Naive thymus-derived CD4-positive, alpha-beta T cell (primary cell): ENCODE data around the gene NCAM2. TPM values are rescaled to one million over a fixed set of nuclear protein-coding genes. Genes with fewer than 3 reads are reported as not detected.
"Not testable (repeated sequence)": the region's sequence is repeated elsewhere in the genome, so short reads cannot be mapped to it uniquely, and the experiment has no call there.

Experiments
- ATAC-seq: fragments of 150-1000 bp; cut with Tn5 transposase; 2 replicates; pipeline ENCODE4 v1.10.0; 2021; ENCODE audit warnings: mild to moderate bottlenecking, moderate library complexity
- CTCF ChIA-PET: fragments of 350-600 bp; sonication (Branson Sonifier 250); formaldehyde crosslinking; loops from one replicate; lab custom pipeline; 2021; ENCODE audit warnings: antibody characterized with exemption; lab: Charles Lee
- POLR2A ChIA-PET: fragments of 350-600 bp; sonication (Branson Sonifier 250); formaldehyde crosslinking; loops from one replicate; lab custom pipeline; 2021; ENCODE audit warnings: antibody characterized with exemption, inconsistent platforms; lab: Charles Lee
- DNase-seq, 9 donors: peaks; one replicate each; pipeline versions ENCODE4 v3.0.0 to v3.0.0-alpha.2; 2020 to 2022; ENCODE audit warnings: mixed read lengths in 1 of 9
- H3K27ac ChIP-seq: one replicate; pipeline ENCODE4 v1.7.0; 2013; ENCODE audit warnings: mild to moderate bottlenecking, low read depth, low read length, moderate library complexity
- H3K27me3 ChIP-seq, 2 donors: one replicate each; pipeline ENCODE4 v1.7.0; 2013; ENCODE audit warnings: low read length in 2 of 2, mild to moderate bottlenecking in 2 of 2, moderate library complexity in 2 of 2; ENCODE audit not compliant: control insufficient read depth in 2 of 2, insufficient read depth in 2 of 2
- H3K36me3 ChIP-seq, 3 experiments: 1 replicate in 2 of 3; 2 replicates in 1 of 3; pipeline ENCODE4 v1.7.0; 2013; ENCODE audit warnings: low read length in 3 of 3, mild to moderate bottlenecking in 3 of 3, moderate library complexity in 1 of 3; ENCODE audit not compliant: insufficient read depth in 3 of 3, control insufficient read depth in 2 of 3
- H3K4me1 ChIP-seq, 2 donors: one replicate each; pipeline ENCODE4 v1.7.0; 2013; ENCODE audit warnings: low read length in 2 of 2, mild to moderate bottlenecking in 2 of 2, moderate library complexity in 1 of 2; ENCODE audit not compliant: control insufficient read depth in 2 of 2, insufficient read depth in 2 of 2
- H3K4me3 ChIP-seq: 2 replicates; pipeline ENCODE4 v1.7.0; 2013; ENCODE audit warnings: mild to moderate bottlenecking, low read length
- H3K9me3 ChIP-seq, 3 experiments: 1 replicate in 2 of 3; 2 replicates in 1 of 3; pipeline ENCODE4 v1.7.0; 2013; ENCODE audit warnings: low read length in 3 of 3; ENCODE audit not compliant: control insufficient read depth in 2 of 3
- H3K27ac Mint-ChIP-seq, 9 donors: one replicate each; pipeline ENCODE4 v1.8.0; 2020 to 2022; ENCODE audit warnings: mixed read lengths in 9 of 9, mild to moderate bottlenecking in 8 of 9, moderate library complexity in 5 of 9, inconsistent platforms in 2 of 9
- H3K27me3 Mint-ChIP-seq, 5 donors: one replicate each; pipeline ENCODE4 v1.8.0; 2021 to 2022; ENCODE audit warnings: mixed read lengths in 5 of 5, mild to moderate bottlenecking in 1 of 5
- H3K36me3 Mint-ChIP-seq, 5 donors: one replicate each; pipeline ENCODE4 v1.8.0; 2020 to 2022; ENCODE audit warnings: mixed read lengths in 5 of 5, mild to moderate bottlenecking in 3 of 5, inconsistent platforms in 1 of 5
- H3K4me1 Mint-ChIP-seq, 7 donors: one replicate each; pipeline ENCODE4 v1.8.0; 2020 to 2022; ENCODE audit warnings: mixed read lengths in 7 of 7, mild to moderate bottlenecking in 3 of 7, inconsistent platforms in 1 of 7
- H3K4me3 Mint-ChIP-seq, 10 donors: one replicate each; pipeline ENCODE4 v1.8.0; 2020 to 2022; ENCODE audit warnings: mild to moderate bottlenecking in 10 of 10, mixed read lengths in 10 of 10, moderate library complexity in 6 of 10, inconsistent platforms in 2 of 10
- H3K9me3 Mint-ChIP-seq, 11 donors: one replicate each; pipeline ENCODE4 v1.8.0; 2020 to 2022; ENCODE audit warnings: mixed read lengths in 11 of 11, mild to moderate bottlenecking in 4 of 11, inconsistent platforms in 1 of 11, moderate library complexity in 1 of 11
- intact Hi-C, 2 donors: fragments of 100-400 bp; cut with micrococcal nuclease; formaldehyde crosslinking; loops; one replicate each; pipeline ENCODE4 v1.15.1; 2023
- polyA plus RNA-seq, 2 donors: library from polyadenylated mRNA; unstranded; fragments of 300-500 nt; fragmentation: Illumina TruSeq; gene quantifications; one replicate each; pipeline ENCODE4 v1.2.3, GENCODE V29; 2021
- total RNA-seq, 6 experiments: library from RNA in 5 of 6; stranded (reverse) in 5 of 6; gene quantifications; 1 replicate in 5 of 6; 2 replicates in 1 of 6; pipeline ENCODE4 v1.2.3 and lab custom pipeline; 2021 to 2026

The NCAM2 gene
- total and polyA plus RNA-seq, 7 experiments from 2014 or later: 0.07 TPM; not detected in 6

DNA sequence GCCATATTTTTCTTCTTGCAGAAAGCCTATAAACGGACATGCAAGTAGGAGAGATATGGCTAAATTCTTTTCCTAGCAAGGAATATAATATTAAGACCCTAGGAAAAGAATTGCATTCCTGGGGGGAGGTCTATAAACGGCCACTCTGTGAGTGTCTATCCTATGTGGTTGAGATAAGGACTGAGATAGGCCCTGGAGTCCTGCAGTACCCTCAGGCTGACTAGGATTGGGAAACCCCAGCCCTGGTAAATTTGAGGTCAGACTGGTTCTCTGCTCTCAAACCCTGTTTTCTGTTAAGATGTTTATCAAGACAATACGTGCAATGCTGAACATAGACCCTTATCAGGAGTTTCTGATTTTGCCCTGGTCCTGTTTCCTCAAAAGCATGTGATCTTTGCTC, 404.0 kb downstream of the NCAM2 start:
- H3K27me3 ChIP-seq, H3K9me3 ChIP-seq, H3K4me1 ChIP-seq, H3K36me3 ChIP-seq, POLR2A ChIA-PET, H3K27ac Mint-ChIP-seq, intact Hi-C loops, H3K4me1 Mint-ChIP-seq, H3K4me3 ChIP-seq, CTCF ChIA-PET, H3K27ac ChIP-seq, ATAC-seq, H3K4me3 Mint-ChIP-seq, H3K36me3 Mint-ChIP-seq, DNase-seq, H3K27me3 Mint-ChIP-seq: not testable (repeated sequence)
- H3K9me3 Mint-ChIP-seq: peaks cover 3 to 18% (median 5%) of the 10 kb centered on the region in 11 donors

GRCh38 chr21:21404261-21404660, 406.1 kb downstream of the NCAM2 start:
- H3K9me3 ChIP-seq, POLR2A ChIA-PET, DNase-seq, H3K4me1 ChIP-seq, CTCF ChIA-PET, H3K4me3 Mint-ChIP-seq, H3K27ac ChIP-seq, H3K4me1 Mint-ChIP-seq, ATAC-seq, H3K36me3 ChIP-seq, H3K27me3 Mint-ChIP-seq, H3K27ac Mint-ChIP-seq, H3K4me3 ChIP-seq, H3K36me3 Mint-ChIP-seq, intact Hi-C loops, H3K27me3 ChIP-seq: not testable (repeated sequence)
- H3K9me3 Mint-ChIP-seq: peaks cover 3 to 18% (median 5%) of the 10 kb centered on the region in 11 donors

- H3K36me3 ChIP-seq: no peaks in the 10 kb centered on the region
- ATAC-seq: no peak
- no peaks in the 10 kb centered on the region for H3K27me3 ChIP-seq
- Mint-ChIP-seq H3K36me3 (no peaks in the 10 kb centered on the region), H3K9me3 (peaks cover 0 to 18% (median 4%) of the 10 kb centered on the region in 11 donors), H3K27me3 (no peaks in the 10 kb centered on the region), H3K4me3 (no peak overlapping the region), H3K27ac (no peak overlapping the region), H3K4me1 (no peaks in the 10 kb centered on the region)
- intact Hi-C loops: no loop called here
- ChIA-PET CTCF (no interaction called here), POLR2A (no interaction called here)
- H3K27ac ChIP-seq: no peak overlapping the region
- DNase-seq: no peak
- H3K4me3 ChIP-seq: no peak overlapping the region
- peaks cover 0 to 3% (median 0%) of the 10 kb centered on the region in 3 experiments for H3K9me3 ChIP-seq
- H3K4me1 ChIP-seq: no peaks in the 10 kb centered on the region
Observed at GRCh38 chr21:21406921-21407320, 408.7 kb downstream of the NCAM2 start.

- CTCF ChIA-PET: no interaction called here
- Mint-ChIP-seq H3K4me3 (no peak overlapping the region), H3K36me3 (peaks cover 0 to 4% (median 0%) of the 10 kb centered on the region in 5 donors), H3K27ac (no peak overlapping the region), H3K4me1 (no peaks in the 10 kb centered on the region), H3K27me3 (no peaks in the 10 kb centered on the region), H3K9me3 (peaks cover 0 to 14% (median 0%) of the 10 kb centered on the region in 11 donors)
- DNase-seq (no peak), ATAC-seq (no peak)
- H3K9me3 ChIP-seq: no peaks in the 10 kb centered on the region
- no peak overlapping the region for H3K4me3 ChIP-seq
- no peaks in the 10 kb centered on the region for H3K4me1 ChIP-seq
- no peaks in the 10 kb centered on the region for H3K36me3 ChIP-seq
- intact Hi-C loops: no loop called here
- H3K27me3 ChIP-seq: no peaks in the 10 kb centered on the region
- H3K27ac ChIP-seq: no peak overlapping the region
- POLR2A ChIA-PET: no interaction called here
Observed at GRCh38 chr21:21412096-21412495, 413.9 kb downstream of the NCAM2 start.

DNA sequence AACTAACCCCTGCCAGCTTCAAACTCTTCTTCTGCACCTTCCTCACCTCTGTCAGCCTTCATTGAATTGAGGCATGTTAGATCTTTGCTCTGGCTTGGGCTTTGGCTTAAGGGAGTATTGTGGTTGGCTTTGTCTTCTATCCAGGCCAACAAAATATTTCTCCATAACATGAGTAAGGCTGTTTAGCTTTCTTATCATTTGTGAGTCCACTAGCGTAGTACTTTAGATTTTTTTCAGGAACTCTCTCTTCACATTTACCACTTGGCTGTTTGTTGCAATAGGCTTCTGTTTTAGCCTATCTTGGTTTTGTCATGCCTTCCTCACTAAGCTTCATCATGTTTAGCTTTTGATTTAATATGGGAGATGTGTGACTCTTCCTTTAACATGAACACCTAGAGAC, 417.5 kb downstream of the NCAM2 start:
- CTCF ChIA-PET: no interaction called here
- DNase-seq (no peak), ATAC-seq (no peak)
- no peaks in the 10 kb centered on the region for H3K36me3 ChIP-seq
- H3K9me3 ChIP-seq: no peaks in the 10 kb centered on the region
- peaks cover 0 to 14% (median 0%) of the 10 kb centered on the region in 11 donors for H3K9me3 Mint-ChIP-seq
- peaks cover 0 to 4% (median 0%) of the 10 kb centered on the region in 5 donors for H3K36me3 Mint-ChIP-seq
- H3K4me1 Mint-ChIP-seq: no peaks in the 10 kb centered on the region
- intact Hi-C loops: no loop called here
- H3K4me3 ChIP-seq: no peak overlapping the region
- no peak overlapping the region for H3K27ac Mint-ChIP-seq
- H3K27me3 Mint-ChIP-seq: no peaks in the 10 kb centered on the region
- no peak overlapping the region for H3K4me3 Mint-ChIP-seq
- no peak overlapping the region for H3K27ac ChIP-seq
- POLR2A ChIA-PET: no interaction called here
- H3K4me1 ChIP-seq: no peaks in the 10 kb centered on the region
- no peaks in the 10 kb centered on the region for H3K27me3 ChIP-seq

GRCh38 chr21:21434944-21435343, 436.7 kb downstream of the NCAM2 start:
- H3K36me3 Mint-ChIP-seq: no peaks in the 10 kb centered on the region
- ATAC-seq: no peak
- Histone ChIP-seq H3K4me3 (no peak overlapping the region), H3K9me3 (no peaks in the 10 kb centered on the region), H3K4me1 (no peaks in the 10 kb centered on the region), H3K27me3 (no peaks in the 10 kb centered on the region), H3K27ac (no peak overlapping the region), H3K36me3 (no peaks in the 10 kb centered on the region)
- no peak overlapping the region for H3K4me3 Mint-ChIP-seq
- no peak for DNase-seq
- ChIA-PET POLR2A (no interaction called here), CTCF (no interaction called here)
- H3K9me3 Mint-ChIP-seq: peaks cover 2 to 19% (median 4%) of the 10 kb centered on the region in 11 donors
- intact Hi-C loops: no loop called here
- no peaks in the 10 kb centered on the region for H3K27me3 Mint-ChIP-seq
- no peak overlapping the region for H3K27ac Mint-ChIP-seq
- H3K4me1 Mint-ChIP-seq: no peaks in the 10 kb centered on the region

- Mint-ChIP-seq H3K9me3 (peaks cover 0 to 20% (median 4%) of the 10 kb centered on the region in 11 donors), H3K4me3 (no peak overlapping the region), H3K27me3 (no peaks in the 10 kb centered on the region), H3K4me1 (no peaks in the 10 kb centered on the region), H3K36me3 (no peaks in the 10 kb centered on the region), H3K27ac (no peak overlapping the region)
- no peaks in the 10 kb centered on the region for H3K4me1 ChIP-seq
- CTCF ChIA-PET: no interaction called here
- H3K36me3 ChIP-seq: no peaks in the 10 kb centered on the region
- DNase-seq: no peak
- H3K27ac ChIP-seq: no peak overlapping the region
- POLR2A ChIA-PET: no interaction called here
- no peak overlapping the region for H3K4me3 ChIP-seq
- intact Hi-C loops: no loop called here
- H3K27me3 ChIP-seq: no peaks in the 10 kb centered on the region
- ATAC-seq: no peak
- H3K9me3 ChIP-seq: no peaks in the 10 kb centered on the region
Observed at GRCh38 chr21:21436012-21436534, 437.9 kb downstream of the NCAM2 start.
